Panc1 (cell line): ENCODE measurements around the gene ISG15. TPM values are rescaled to one million over a fixed set of nuclear protein-coding genes. Genes with fewer than 3 reads are reported as not detected.

Experiments
- ATAC-seq: fragments of 200-7000 bp; cut with Tn5 transposase; 2 replicates; pipeline ENCODE4 v1.9.1; 2020; ENCODE audit warnings: mild to moderate bottlenecking, moderate library complexity
- Bru-seq: library from RNA; stranded (reverse); fragments of 400-500 nt; gene quantifications from one replicate; lab custom pipeline; 2021; lab: Mats Ljungman, UMichigan
- BruChase-seq, 2 experiments: library from RNA; stranded (reverse); fragments of 400-500 nt; gene quantifications; one replicate each; lab custom pipeline; 2021; lab: Mats Ljungman, UMichigan
- BruUV-seq: library from RNA; stranded (reverse); fragments of 400-500 nt; replicated peaks from 2 replicates; lab custom pipeline; 2021; lab: Mats Ljungman, UMichigan
- CTCF ChIA-PET: fragments of 300-600 bp; sonication (Branson Sonifier 250); formaldehyde crosslinking; loops from one replicate; lab custom pipeline; 2022; ENCODE audit warnings: antibody characterized with exemption; lab: Charles Lee
- POLR2A ChIA-PET: fragments of 300-600 bp; sonication (Branson Sonifier 250); formaldehyde crosslinking; loops from one replicate; lab custom pipeline; 2022; ENCODE audit warnings: antibody characterized with exemption; lab: Charles Lee
- DNase-seq: peaks from one replicate; pipeline ENCODE4 v3.0.0-alpha.2; 2010; ENCODE audit warnings: low read depth, low spot score
- H3K27ac ChIP-seq: 2 replicates; pipeline ENCODE4 v1.5.1; 2011; ENCODE audit warnings: mild to moderate bottlenecking, low read length, inconsistent platforms
- H3K27me3 ChIP-seq: fragments of 200-500 bp; sonication (Bioruptor generic); 2 replicates; pipeline ENCODE4 v1.6.0; 2014; ENCODE audit warnings: low read length, inconsistent platforms; ENCODE audit not compliant: control insufficient read depth, insufficient read depth
- H3K36me3 ChIP-seq: fragments of 200-500 bp; sonication (Bioruptor generic); 2 replicates; pipeline ENCODE4 v1.5.1; 2014; ENCODE audit warnings: inconsistent platforms, mild to moderate bottlenecking, low read length, moderate library complexity; ENCODE audit not compliant: control insufficient read depth, insufficient read depth
- H3K4me1 ChIP-seq: 2 replicates; pipeline ENCODE4 v1.5.1; 2011; ENCODE audit warnings: inconsistent platforms, mild to moderate bottlenecking, low read length, moderate library complexity; ENCODE audit not compliant: control insufficient read depth, insufficient read depth
- H3K4me3 ChIP-seq, 2 experiments: 2 replicates each; pipeline ENCODE4 v1.5.1; 2011 to 2012; ENCODE audit warnings: low read depth in 2 of 2, low read length in 2 of 2, mild to moderate bottlenecking in 2 of 2, inconsistent platforms in 1 of 2, moderate library complexity in 1 of 2
- H3K9me3 ChIP-seq: fragments of 200-500 bp; sonication (Bioruptor generic); 2 replicates; pipeline ENCODE4 v1.5.1; 2014; ENCODE audit warnings: low read depth, mild to moderate bottlenecking, inconsistent platforms, low read length, moderate library complexity; ENCODE audit not compliant: control insufficient read depth, insufficient read depth
- CTCF ChIP-seq: fragments of 450-650 bp; IDR thresholded peaks from 2 replicates; pipeline ENCODE4 v1.5.1; 2017; ENCODE audit warnings: mild to moderate bottlenecking
- POLR2AphosphoS5 ChIP-seq: IDR thresholded peaks from 2 replicates; pipeline ENCODE4 v1.6.1; 2012; ENCODE audit warnings: mild to moderate bottlenecking, low read depth, low read length, moderate library complexity
- REST ChIP-seq, 2 experiments: IDR thresholded peaks; 2 replicates each; pipeline ENCODE4 v1.6.1; 2011 to 2012; ENCODE audit warnings: low read depth in 2 of 2, control low read depth in 1 of 2, low read length in 1 of 2, mild to moderate bottlenecking in 1 of 2, moderate library complexity in 1 of 2; ENCODE audit not compliant: insufficient read depth in 1 of 2
- SIN3A ChIP-seq: IDR thresholded peaks from 2 replicates; pipeline ENCODE4 v1.6.1; 2012; ENCODE audit warnings: low read depth, mild to moderate bottlenecking, low read length, moderate library complexity, borderline replicate concordance; ENCODE audit not compliant: insufficient read depth
- TCF7L2 ChIP-seq: IDR thresholded peaks from 2 replicates; pipeline ENCODE4 v1.6.1; 2011; ENCODE audit warnings: mild to moderate bottlenecking, low read depth, low read length, inconsistent platforms
- in situ Hi-C: cut with HindIII; loops from 2 replicates; pipeline ENCODE4 v1.10.0; 2016; ENCODE audit warnings: low sequenced_read_pairs, low pct_unique_long_range_greater_than_20kb
- intact Hi-C: fragments of 100-400 bp; cut with micrococcal nuclease; formaldehyde crosslinking; loops from one replicate; pipeline ENCODE4 v1.10.0; 2022; ENCODE audit not compliant: unreplicated experiment
- long read RNA-seq: library from polyadenylated mRNA; unstranded; transcript quantifications from one replicate; pipeline ENCODE4 v2.0.0, GENCODE V29; 2021; ENCODE audit not compliant: unreplicated experiment
- polyA plus RNA-seq: library from polyadenylated mRNA; unstranded; fragments of >200 nt; gene quantifications from one replicate; pipeline ENCODE4 v1.2.1, GENCODE V29; 2012; ENCODE audit warnings: missing spikeins; ENCODE audit not compliant: insufficient read length
- total RNA-seq: library from RNA; stranded (reverse); gene quantifications from one replicate; pipeline ENCODE4 v1.2.1, GENCODE V29; 2021; ENCODE audit not compliant: unreplicated experiment

ISG15 gene
- total RNA-seq (102 TPM), Bru-seq, nascent RNA (percentile 54 among the genes with signal in this experiment), BruChase-seq, experiment 1, labeled RNA remaining after a 2-hour chase (percentile 70 among the genes with signal in this experiment), BruChase-seq, experiment 2, labeled RNA remaining after a 6-hour chase (percentile 74 among the genes with signal in this experiment)
- 82.4 TPM for polyA plus RNA-seq
- long read RNA-seq, transcript ISG15-201 (2 exons, 711 nt) = major isoform, 88 of 117 reads
- long read RNA-seq, partial matches to known transcripts = 0 of 117 reads
- long read RNA-seq, other reads (novel, unspliced or antisense) = 29 of 117 reads

DNA sequence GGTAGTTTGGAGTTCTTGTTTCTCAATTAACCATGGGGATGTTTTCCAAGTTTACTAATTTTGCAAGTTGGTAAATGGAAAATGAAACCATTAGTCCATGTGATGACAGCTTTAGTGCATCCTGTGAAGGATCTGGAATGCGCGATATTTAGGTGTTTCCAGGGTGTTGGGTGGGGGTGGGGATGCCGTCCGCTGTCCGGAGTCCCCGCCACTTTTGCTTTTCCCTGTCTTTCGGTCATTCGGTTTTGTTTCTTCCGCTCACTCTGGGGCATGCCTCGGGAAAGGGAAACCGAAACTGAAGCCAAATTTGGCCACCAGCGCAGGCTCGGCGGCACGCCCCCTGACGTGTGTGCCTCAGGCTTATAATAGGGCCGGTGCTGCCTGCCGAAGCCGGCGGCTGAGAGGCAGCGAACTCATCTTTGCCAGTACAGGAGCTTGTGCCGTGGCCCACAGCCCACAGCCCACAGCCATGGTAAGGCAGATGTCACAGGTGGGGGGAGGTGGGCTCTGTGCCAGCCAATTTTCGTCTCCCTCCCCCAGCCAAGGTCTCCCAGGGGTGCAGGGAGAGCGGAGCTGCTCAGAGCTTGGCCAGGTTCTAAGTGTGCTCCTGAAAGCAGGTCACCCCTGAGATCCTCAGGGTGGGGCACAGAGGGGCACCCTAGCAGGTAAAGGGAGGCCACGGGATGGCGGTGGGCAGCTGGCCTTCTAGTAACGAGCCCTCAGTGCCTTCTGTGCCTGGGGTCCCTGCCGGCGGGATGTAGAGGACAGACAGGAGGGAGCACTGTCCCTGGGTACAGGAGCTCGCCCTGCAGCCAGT, at the start of gene ISG15:
ISG15 (plus strand) TSS at position 393 of the 817 bp plus-strand sequence; CDS start at position 470, 77 bp downstream.
- peak; percentile 67 for DNase-seq
- intact Hi-C loops (loop anchor here (10.0 kb wide), 1 partner anchor 51 kb away; no protein-coding TSS in a partner anchor), in situ Hi-C loops (no loop called here)
- Histone ChIP-seq H3K36me3 (no peaks in the 10 kb centered on the region; the same call in 1 of the 2 replicates), H3K27me3 (no peaks in the 10 kb centered on the region), H3K4me1 (peaks cover 10% of the 10 kb centered on the region), H3K27ac (peak within 1 kb of the TSS; percentile 87), H3K4me3 (peak within 1 kb of the TSS; percentile 66 to 83), H3K9me3 (no peaks in the 10 kb centered on the region)
- ChIA-PET POLR2A (interaction anchor here (0.7 to 1.2 kb wide), 2 partner anchors 12 to 39 kb away, joined by 3 to 8 read pairs; no protein-coding TSS in a partner anchor), CTCF (interaction anchor here (0.7 to 1.8 kb wide), 5 partner anchors 11 to 279 kb away, joined by 3 to 11 read pairs (median 5); no protein-coding TSS in a partner anchor)
- peak; percentile 89 for ATAC-seq
- TF ChIP-seq TCF7L2 (no peak), POLR2AphosphoS5 (peak; percentile 56; the same call in 1 of the 2 replicates), SIN3A (peak; percentile 69; the same call in 1 of the 2 replicates), REST (IDR thresholded peaks at IDR 0.05; ENCODE audit: insufficient read depth in 1 of 2, low read depth in 2 of 2, low read length in 1 of 2) (no peak)
- BruUV-seq = no TSS peak

GRCh38 chr1:963746-964525, 49.4 kb upstream of the ISG15 start:
- Histone ChIP-seq H3K4me3 (no peak overlapping the region), H3K36me3 (no peaks in the 10 kb centered on the region; the same call in 1 of the 2 replicates), H3K9me3 (no peaks in the 10 kb centered on the region), H3K4me1 (peaks cover 13% of the 10 kb centered on the region), H3K27ac (no peak overlapping the region), H3K27me3 (no peaks in the 10 kb centered on the region)
- CTCF ChIA-PET = no interaction called here
- intact Hi-C loops (no loop called here), in situ Hi-C loops (no loop called here)
- POLR2A ChIA-PET = no interaction called here
- DNase-seq (no peak), ATAC-seq (no peak)
- BruUV-seq = no TSS peak
- TF ChIP-seq REST (IDR thresholded peaks at IDR 0.05; ENCODE audit: insufficient read depth in 1 of 2, low read depth in 2 of 2, low read length in 1 of 2) = no peak
- no peak for TF ChIP-seq SIN3A
- no peak for TF ChIP-seq POLR2AphosphoS5
- no peak for TF ChIP-seq CTCF
- no peak for TF ChIP-seq TCF7L2
